ENCODE measurements around the gene TRDMT1.

GRCh38 chr10:17216217-17216900, 14.9 kb upstream of the TRDMT1 start:
- TF ChIP-seq EZH2 (IDR thresholded peaks at IDR 0.05; ENCODE audit: borderline replicate concordance, insufficient read depth, low read depth, low read length, poor library complexity, severe bottlenecking) (no peak), CTCF (IDR thresholded peaks at IDR 0.05) (no peak)

All from B cell (primary cell).